Upper lobe of right lung (tissue), 1 donor: Measurements from ENCODE around the gene RIN3. TPM values are rescaled to one million over a fixed set of nuclear protein-coding genes. Genes with fewer than 3 reads are reported as not detected.

Experiments
- ATAC-seq: fragments of 200-7000 bp; cut with Tn5 transposase; one replicate; pipeline ENCODE4 v1.9.1; 2020; ENCODE audit warnings: mild to moderate bottlenecking, moderate library complexity
- DNase-seq: peaks from one replicate; pipeline ENCODE4 v3.0.0-alpha.2; 2020
- H3K27ac ChIP-seq: fragments of 200-600 bp; one replicate; pipeline ENCODE4 v1.8.0; 2022
- H3K27me3 ChIP-seq: fragments of 200-600 bp; one replicate; pipeline ENCODE4 v1.8.0; 2022; ENCODE audit warnings: mild to moderate bottlenecking
- H3K36me3 ChIP-seq: fragments of 200-600 bp; one replicate; pipeline ENCODE4 v1.8.0; 2022
- H3K4me1 ChIP-seq: fragments of 200-600 bp; one replicate; pipeline ENCODE4 v1.8.0; 2022
- H3K4me3 ChIP-seq: fragments of 200-600 bp; one replicate; pipeline ENCODE4 v1.8.0; 2022; ENCODE audit warnings: mild to moderate bottlenecking
- H3K9me3 ChIP-seq: fragments of 200-600 bp; one replicate; pipeline ENCODE4 v1.8.0; 2022
- intact Hi-C: fragments of 100-400 bp; cut with DNase I; formaldehyde crosslinking; loops from one replicate; pipeline ENCODE4 v1.11.0; 2022
- long read RNA-seq: library from polyadenylated mRNA; unstranded; transcript quantifications from one replicate; pipeline ENCODE4 v2.0.0, GENCODE V29; 2021
- total RNA-seq: library from RNA; stranded (reverse); fragmentation: NEBNext Ultra II Directional; extraction: Animal tissue kit (Norgen Biotek cat#: 25700); gene quantifications from one replicate; pipeline ENCODE4 v1.2.1, GENCODE V29; 2021
- TF ChIP-seq, protein P1 (sequence below): fragments of 200-600 bp; IDR thresholded peaks from one replicate; pipeline ENCODE4 v1.8.0; 2022; ENCODE audit warnings: antibody characterized with exemption
- donor health status: DM: no; HTN: yes; CAD: no; lungs with severe emphysema.

The RIN3 gene, protein sequence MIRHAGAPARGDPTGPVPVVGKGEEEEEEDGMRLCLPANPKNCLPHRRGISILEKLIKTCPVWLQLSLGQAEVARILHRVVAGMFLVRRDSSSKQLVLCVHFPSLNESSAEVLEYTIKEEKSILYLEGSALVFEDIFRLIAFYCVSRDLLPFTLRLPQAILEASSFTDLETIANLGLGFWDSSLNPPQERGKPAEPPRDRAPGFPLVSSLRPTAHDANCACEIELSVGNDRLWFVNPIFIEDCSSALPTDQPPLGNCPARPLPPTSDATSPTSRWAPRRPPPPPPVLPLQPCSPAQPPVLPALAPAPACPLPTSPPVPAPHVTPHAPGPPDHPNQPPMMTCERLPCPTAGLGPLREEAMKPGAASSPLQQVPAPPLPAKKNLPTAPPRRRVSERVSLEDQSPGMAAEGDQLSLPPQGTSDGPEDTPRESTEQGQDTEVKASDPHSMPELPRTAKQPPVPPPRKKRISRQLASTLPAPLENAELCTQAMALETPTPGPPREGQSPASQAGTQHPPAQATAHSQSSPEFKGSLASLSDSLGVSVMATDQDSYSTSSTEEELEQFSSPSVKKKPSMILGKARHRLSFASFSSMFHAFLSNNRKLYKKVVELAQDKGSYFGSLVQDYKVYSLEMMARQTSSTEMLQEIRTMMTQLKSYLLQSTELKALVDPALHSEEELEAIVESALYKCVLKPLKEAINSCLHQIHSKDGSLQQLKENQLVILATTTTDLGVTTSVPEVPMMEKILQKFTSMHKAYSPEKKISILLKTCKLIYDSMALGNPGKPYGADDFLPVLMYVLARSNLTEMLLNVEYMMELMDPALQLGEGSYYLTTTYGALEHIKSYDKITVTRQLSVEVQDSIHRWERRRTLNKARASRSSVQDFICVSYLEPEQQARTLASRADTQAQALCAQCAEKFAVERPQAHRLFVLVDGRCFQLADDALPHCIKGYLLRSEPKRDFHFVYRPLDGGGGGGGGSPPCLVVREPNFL
- 56.0 TPM for total RNA-seq
- long read RNA-seq, transcript RIN3-201 (10 exons, 3,859 nt), result major isoform, 5 of 110 reads
- long read RNA-seq, partial matches to known transcripts, result 83 of 110 reads
- long read RNA-seq, other reads (novel, unspliced or antisense), result 21 of 110 reads

- H3K27ac ChIP-seq, result peak within 1 kb of the TSS; percentile 94
- ATAC-seq, result peak; percentile 80
- peak; percentile 86 for DNase-seq
- no peaks in the 10 kb centered on the region for H3K9me3 ChIP-seq
- peak within 1 kb of the TSS; percentile 81 for H3K4me3 ChIP-seq
- TF ChIP-seq, protein P1, sequence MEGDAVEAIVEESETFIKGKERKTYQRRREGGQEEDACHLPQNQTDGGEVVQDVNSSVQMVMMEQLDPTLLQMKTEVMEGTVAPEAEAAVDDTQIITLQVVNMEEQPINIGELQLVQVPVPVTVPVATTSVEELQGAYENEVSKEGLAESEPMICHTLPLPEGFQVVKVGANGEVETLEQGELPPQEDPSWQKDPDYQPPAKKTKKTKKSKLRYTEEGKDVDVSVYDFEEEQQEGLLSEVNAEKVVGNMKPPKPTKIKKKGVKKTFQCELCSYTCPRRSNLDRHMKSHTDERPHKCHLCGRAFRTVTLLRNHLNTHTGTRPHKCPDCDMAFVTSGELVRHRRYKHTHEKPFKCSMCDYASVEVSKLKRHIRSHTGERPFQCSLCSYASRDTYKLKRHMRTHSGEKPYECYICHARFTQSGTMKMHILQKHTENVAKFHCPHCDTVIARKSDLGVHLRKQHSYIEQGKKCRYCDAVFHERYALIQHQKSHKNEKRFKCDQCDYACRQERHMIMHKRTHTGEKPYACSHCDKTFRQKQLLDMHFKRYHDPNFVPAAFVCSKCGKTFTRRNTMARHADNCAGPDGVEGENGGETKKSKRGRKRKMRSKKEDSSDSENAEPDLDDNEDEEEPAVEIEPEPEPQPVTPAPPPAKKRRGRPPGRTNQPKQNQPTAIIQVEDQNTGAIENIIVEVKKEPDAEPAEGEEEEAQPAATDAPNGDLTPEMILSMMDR, result no peak
- peaks cover 36% of the 10 kb centered on the region for H3K4me1 ChIP-seq
- H3K27me3 ChIP-seq, result no peaks in the 10 kb centered on the region
- intact Hi-C loops, result no loop called here
- no peaks in the 10 kb centered on the region for H3K36me3 ChIP-seq
Observed at GRCh38 chr14:92513204-92513965, at the start of gene RIN3. Gene RIN3 (plus strand): TSS chr14:92513781. CDS start chr14:92513933, 152 bp downstream.

DNA sequence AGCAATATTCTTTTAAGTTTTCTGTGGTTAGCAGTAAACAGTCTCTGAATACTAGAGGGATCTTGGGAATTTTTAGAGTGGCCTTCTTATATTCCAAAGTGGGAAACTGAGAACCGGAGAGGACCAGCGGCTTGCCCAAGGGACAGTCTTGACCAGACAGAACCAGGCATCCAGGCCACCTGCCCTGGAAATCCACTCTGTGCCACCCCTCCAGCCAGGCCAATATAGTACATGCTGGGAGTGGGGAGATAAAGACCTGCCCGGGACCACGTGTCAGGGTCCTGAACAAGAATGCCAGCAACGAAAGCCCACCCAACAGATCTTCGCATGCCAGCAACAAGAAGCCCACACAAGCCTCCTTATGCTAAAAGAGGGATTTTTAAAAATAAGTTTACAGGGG is 49.4 kb upstream of the RIN3 start:
- intact Hi-C loops, result no loop called here
- Histone ChIP-seq H3K9me3 (no peaks in the 10 kb centered on the region), H3K27ac (no peak overlapping the region), H3K4me3 (no peak overlapping the region), H3K36me3 (no peaks in the 10 kb centered on the region), H3K4me1 (peaks cover 22% of the 10 kb centered on the region), H3K27me3 (no peaks in the 10 kb centered on the region)
- TF ChIP-seq, protein P1, result no peak
- ATAC-seq (no peak), DNase-seq (no peak)

GRCh38 chr14:92464716-92465115 is 48.9 kb upstream of the RIN3 start:
- Histone ChIP-seq H3K27ac (no peak overlapping the region), H3K4me1 (peaks cover 22% of the 10 kb centered on the region), H3K4me3 (no peak overlapping the region), H3K9me3 (no peaks in the 10 kb centered on the region), H3K36me3 (no peaks in the 10 kb centered on the region), H3K27me3 (no peaks in the 10 kb centered on the region)
- ATAC-seq (no peak), DNase-seq (no peak)
- TF ChIP-seq, protein P1, result no peak
- intact Hi-C loops, result no loop called here

DNA sequence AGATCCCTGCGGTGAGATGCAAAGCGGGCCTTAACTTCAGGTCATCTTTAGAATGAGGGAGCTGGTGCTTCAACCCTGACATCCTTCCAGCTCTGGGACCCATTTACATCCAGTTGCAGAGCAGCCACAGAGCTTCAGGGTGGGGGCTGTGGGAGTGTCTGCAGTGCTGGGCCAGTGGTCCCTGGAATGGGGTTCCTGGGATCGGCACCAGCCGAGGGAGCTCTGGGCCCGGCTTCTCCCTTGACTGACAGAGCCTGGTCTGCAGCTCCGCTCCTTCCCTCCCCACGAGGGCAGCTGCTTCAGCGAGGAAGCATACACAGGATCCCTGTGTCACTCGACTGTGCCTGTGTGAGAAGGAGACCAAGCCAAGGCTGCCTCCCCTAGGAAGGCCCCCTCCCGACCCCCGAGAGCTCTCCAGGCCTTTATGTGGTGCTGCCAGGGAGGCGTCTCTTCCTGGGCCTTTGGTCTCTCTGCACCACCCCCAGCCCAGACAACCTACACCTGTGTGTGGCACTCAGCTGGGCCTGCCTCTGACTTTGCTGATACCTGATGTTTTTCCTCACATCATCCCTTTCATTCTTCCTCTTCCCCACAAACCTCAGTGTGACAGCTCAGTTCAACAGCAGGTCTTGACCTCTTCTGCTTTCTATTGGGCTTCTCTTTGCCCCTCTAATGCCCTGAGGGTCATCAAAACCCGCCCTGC is 48.1 kb upstream of the RIN3 start:
- intact Hi-C loops, result no loop called here
- DNase-seq (peak; percentile 32), ATAC-seq (no peak)

More for the DNA sequence above, 48.1 kb upstream of the RIN3 start:
- Histone ChIP-seq H3K4me3 (no peak overlapping the region), H3K4me1 (peaks cover 16% of the 10 kb centered on the region), H3K9me3 (no peaks in the 10 kb centered on the region), H3K27me3 (no peaks in the 10 kb centered on the region), H3K27ac (no peak overlapping the region), H3K36me3 (no peaks in the 10 kb centered on the region)
- TF ChIP-seq, protein P1, result no peak
